ENCODE results near the gene MICALL1. TPM values are rescaled to one million over a fixed set of nuclear protein-coding genes. Genes with fewer than 3 reads are reported as not detected.

MICALL1 gene
- total RNA-seq, 1 donor from 2014 or later = 43.9 TPM

- intact Hi-C loops (cut with DNase I) = no loop called here
- no peak for DNase-seq (ENCODE audit: low spot score in 2 of 2)
- no peaks in the 10 kb centered on the region for H3K27me3 ChIP-seq
- no peak overlapping the region for H3K27ac ChIP-seq
- H3K9me3 ChIP-seq = no peaks in the 10 kb centered on the region
- H3K4me1 ChIP-seq = peaks cover 5 to 17% of the 10 kb centered on the region in 2 donors
- H3K4me3 ChIP-seq = no peak overlapping the region
- no peak for TF ChIP-seq CTCF (IDR thresholded peaks at IDR 0.05)
- no peaks in the 10 kb centered on the region for H3K36me3 ChIP-seq
These were observed 8.3 kb upstream of the MICALL1 start for GRCh38 chr22:37897807-37898206.

GRCh38 chr22:37898441-37899181 is 7.5 kb upstream of the MICALL1 start:
- H3K9me3 ChIP-seq = no peaks in the 10 kb centered on the region
- peaks cover under 1 to 9% of the 10 kb centered on the region in 2 donors for H3K4me1 ChIP-seq
- no peak for TF ChIP-seq CTCF (IDR thresholded peaks at IDR 0.05)
- no peaks in the 10 kb centered on the region for H3K36me3 ChIP-seq
- intact Hi-C loops (cut with DNase I) = no loop called here
- no peak overlapping the region for H3K27ac ChIP-seq
- no peak for DNase-seq (ENCODE audit: low spot score in 2 of 2)
- H3K4me3 ChIP-seq = no peak overlapping the region
- no peaks in the 10 kb centered on the region for H3K27me3 ChIP-seq

- intact Hi-C loops (cut with DNase I) = no loop called here
- H3K4me1 ChIP-seq = peaks cover 7 to 25% of the 10 kb centered on the region in 2 donors
These were observed 1.2 kb upstream of the MICALL1 start for GRCh38 chr22:37904572-37905533.

GRCh38 chr22:37906364-37907008 is 389 bp downstream of the MICALL1 start:
- DNase-seq (ENCODE audit: low spot score in 2 of 2) = no peak
- Histone ChIP-seq H3K9me3 (no peaks in the 10 kb centered on the region), H3K4me3 (peak overlapping the region; percentile 85 to 100), H3K27ac (peak overlapping the region; percentile 86 to 92), H3K27me3 (no peaks in the 10 kb centered on the region), H3K36me3 (no peaks in the 10 kb centered on the region), H3K4me1 (peaks cover 7 to 29% of the 10 kb centered on the region in 2 donors)
- no peak for TF ChIP-seq CTCF (IDR thresholded peaks at IDR 0.05)
- intact Hi-C loops (cut with DNase I) = loop anchor here (1.0 to 2.0 kb wide), 3 partner anchors 27 to 62 kb away; partner anchors contain the start of genes ANKRD54, C22orf23 and POLR2F

More at GRCh38 chr22:37904572-37905533, 1.2 kb upstream of the MICALL1 start:
- DNase-seq (ENCODE audit: low spot score in 2 of 2) = peak; percentile 40 to 92
- Histone ChIP-seq H3K27me3 (no peaks in the 10 kb centered on the region), H3K9me3 (no peaks in the 10 kb centered on the region), H3K27ac (peak overlapping the region; percentile 88 to 93), H3K4me3 (peak overlapping the region; percentile 85 to 100), H3K36me3 (no peaks in the 10 kb centered on the region)
- TF ChIP-seq CTCF (IDR thresholded peaks at IDR 0.05) = no peak

Data from ascending aorta (tissue), 2 donors.